NCI-H1436 treated with DMSO at 0.1 percent for 48 hours (cell line): Measurements from ENCODE around the gene MEMO1.
"Not testable (repeated sequence)": the region's sequence is repeated elsewhere in the genome, so short reads cannot be mapped to it uniquely, and the experiment has no call there.

Experiments
- DNase-seq: peaks from one replicate; lab custom pipeline; 2025; lab: John Stamatoyannopoulos, UW

MEMO1 gene

DNA sequence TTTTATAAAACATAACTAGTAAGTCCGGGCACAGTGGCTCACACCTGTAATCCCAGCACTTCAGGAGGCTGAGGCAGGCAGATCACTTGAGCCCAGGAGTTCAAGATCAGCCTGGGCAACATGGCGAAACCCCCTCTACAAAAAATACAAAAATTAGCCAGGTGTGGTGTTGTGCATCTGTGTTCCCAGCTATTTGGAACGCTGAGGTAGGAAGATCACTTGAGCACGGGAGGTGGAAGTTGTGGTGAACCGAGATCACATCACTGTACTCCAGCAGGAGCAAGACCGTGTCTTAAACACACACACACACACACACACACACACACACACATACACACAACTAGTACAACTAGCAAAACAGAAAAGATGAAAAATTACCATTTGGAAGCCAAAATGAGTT lies 103.3 kb downstream of the MEMO1 start:
- DNase-seq, result not testable (repeated sequence)

DNA sequence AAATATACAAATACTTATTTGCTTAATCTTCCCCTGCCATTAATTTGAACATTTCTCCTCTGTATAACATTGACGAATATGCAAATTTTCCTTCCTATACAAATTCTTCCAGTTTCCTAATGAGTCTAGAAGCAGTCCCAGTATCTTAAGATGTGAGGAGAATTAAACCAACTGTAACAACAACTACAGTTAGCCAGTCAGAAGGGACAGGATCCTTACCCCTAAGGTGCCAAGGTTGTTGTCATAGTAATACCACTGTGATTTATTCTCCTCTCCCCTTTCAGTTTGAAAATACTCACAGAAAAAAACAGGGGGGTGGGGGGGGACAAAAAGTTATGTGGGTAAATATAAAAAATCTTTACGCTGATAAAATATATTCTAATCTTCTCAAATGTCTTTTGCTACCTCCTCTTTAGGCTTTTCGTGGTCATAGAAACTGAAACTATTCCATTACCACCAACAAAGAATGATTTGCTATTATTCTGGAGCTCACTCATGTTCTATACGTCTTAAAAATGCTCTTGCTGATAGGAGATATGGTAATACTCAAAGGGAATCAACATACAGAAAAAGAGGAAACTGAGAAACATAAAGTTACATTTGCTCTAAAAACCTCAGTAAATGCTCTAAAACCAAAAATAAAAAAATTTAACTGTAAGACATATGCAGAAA lies 107.6 kb downstream of the MEMO1 start:
- DNase-seq, result no peak

GRCh38 chr2:31901900-31902299 lies 108.9 kb downstream of the MEMO1 start:
- DNase-seq, result no peak

DNA sequence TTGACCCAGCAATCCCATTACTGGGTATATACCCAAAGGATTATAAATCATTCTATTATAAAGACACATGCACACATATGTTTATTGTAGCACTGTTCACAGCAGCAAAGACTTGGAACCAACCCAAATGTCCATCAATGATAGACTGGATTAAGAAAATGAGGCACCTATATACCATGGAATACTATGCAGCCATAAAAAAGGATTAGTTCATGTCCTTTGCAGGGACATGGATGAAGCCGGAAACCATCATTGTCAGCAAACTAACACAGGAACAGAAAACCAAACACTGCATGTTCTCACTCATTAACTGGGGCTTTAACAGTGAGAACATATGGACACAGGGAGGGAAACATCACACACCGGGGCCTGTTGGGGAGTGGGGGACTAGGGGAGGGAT lies 110.7 kb downstream of the MEMO1 start:
- not testable (repeated sequence) for DNase-seq

- DNase-seq, result not testable (repeated sequence)
Measured at GRCh38 chr2:31898346-31898745, 112.5 kb downstream of the MEMO1 start.

- DNase-seq, result not testable (repeated sequence)
Measured at GRCh38 chr2:31897340-31897739, 113.5 kb downstream of the MEMO1 start.

DNA sequence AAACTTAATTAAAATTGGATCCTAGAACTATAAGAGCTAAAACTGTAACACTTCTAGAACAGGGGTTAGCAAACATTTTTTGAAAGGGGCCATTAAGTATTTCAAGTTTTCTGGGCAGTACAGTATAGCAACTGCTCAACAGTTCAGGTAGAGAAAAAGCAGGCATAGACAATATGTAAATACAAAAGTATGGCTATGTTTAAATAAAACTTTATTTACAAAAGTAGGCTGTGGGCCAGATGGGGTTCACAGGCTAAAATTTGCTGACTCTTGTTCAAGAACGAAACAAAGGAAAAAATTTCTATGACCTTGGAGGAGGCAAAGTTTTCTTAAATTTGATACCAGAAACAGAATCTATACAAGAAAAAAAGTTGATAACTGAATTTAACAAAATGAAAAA lies 114.5 kb downstream of the MEMO1 start:
- no peak for DNase-seq

GRCh38 chr2:31894656-31895055 lies 116.2 kb downstream of the MEMO1 start:
- DNase-seq, result no peak

DNA sequence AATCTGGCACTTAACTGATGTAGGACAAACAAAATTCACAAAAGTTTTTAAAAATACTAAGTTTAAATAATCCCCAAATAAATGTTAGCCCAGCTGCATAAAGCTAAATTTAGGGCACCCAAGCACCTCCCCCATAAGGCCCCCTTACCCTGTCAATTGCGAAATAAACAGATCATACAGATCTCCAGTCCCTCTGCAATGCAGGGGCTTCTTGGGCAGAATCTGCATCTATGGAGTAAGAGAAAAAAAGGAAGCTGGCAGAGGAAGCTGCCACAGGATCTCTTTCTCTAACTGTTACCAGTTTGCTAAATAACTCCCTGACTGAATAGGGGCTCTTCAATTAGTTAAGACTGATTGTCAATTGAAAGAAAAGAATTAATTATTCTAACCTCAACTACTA lies 117.7 kb downstream of the MEMO1 start:
- no peak for DNase-seq

GRCh38 chr2:31889044-31889443 lies 121.8 kb downstream of the MEMO1 start:
- no peak for DNase-seq

- no peak for DNase-seq
Measured at GRCh38 chr2:31888550-31888949, 122.3 kb downstream of the MEMO1 start.

- no peak for DNase-seq
Measured at GRCh38 chr2:31886700-31887099, 124.1 kb downstream of the MEMO1 start.

DNA sequence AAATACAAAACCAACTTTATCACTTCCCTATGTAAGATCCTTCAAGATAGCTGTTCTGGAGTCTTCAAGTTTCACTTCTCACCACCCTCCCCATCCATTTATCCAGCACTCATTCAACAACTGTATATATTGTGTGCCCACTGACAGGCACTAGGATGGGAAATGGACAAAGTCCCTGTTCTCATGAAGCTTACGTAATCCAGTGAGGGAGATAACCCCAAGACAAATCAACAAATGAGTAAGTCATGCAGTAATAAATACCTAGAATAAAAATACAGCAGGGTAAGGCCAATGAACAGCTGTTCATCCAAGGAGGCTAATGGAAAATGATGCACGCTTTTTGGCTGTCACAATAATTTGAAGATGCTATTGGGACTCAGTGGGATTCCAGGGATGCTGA lies 133.8 kb downstream of the MEMO1 start:
- DNase-seq, result no peak

- DNase-seq, result no peak
Measured at GRCh38 chr2:31874071-31874470, 136.7 kb downstream of the MEMO1 start.

- DNase-seq, result no peak
Measured at GRCh38 chr2:31865215-31865614, 145.6 kb downstream of the MEMO1 start.

GRCh38 chr2:31863867-31864266 lies 146.9 kb downstream of the MEMO1 start:
- DNase-seq, result no peak

- DNase-seq, result not testable (repeated sequence)
Measured at GRCh38 chr2:31863015-31863656, 147.7 kb downstream of the MEMO1 start.

DNA sequence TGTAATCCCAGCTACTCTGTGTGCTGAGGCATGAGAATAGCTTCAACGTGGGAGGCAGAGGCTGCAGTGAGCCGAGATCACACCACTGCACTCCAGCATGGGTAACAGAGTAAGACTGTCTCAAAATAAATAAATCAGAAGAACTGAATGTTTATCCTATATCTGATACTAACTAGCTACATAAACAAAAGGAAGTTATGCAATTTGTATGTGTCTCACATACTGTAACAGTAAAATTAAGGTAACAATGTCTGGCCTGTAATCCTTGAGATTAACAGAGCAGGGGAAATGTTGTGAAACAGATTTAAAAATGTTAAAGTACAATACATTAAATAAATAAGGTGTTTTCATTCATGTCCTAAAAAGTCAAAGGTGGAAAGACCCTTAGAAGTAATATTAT lies 150.8 kb downstream of the MEMO1 start:
- no peak for DNase-seq

GRCh38 chr2:31853521-31853920 lies 157.3 kb downstream of the MEMO1 start:
- no peak for DNase-seq

DNA sequence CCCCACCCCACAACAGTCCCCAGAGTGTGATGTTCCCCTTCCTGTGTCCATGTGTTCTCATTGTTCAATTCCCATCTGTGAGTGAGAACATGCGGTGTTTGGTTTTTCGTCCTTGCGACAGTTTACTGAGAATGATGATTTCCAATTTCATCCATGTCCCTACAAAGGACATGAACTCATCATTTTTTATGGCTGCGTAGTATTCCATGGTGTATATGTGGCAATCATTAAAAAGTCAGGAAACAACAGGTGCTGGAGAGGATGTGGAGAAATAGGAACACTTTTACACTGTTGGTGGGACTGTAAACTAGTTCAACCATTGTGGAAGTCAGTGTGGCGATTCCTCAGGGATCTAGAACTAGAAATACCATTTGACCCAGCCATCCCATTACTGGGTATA lies 168.7 kb downstream of the MEMO1 start:
- DNase-seq, result not testable (repeated sequence)

GRCh38 chr2:31835450-31835849 lies 175.4 kb downstream of the MEMO1 start:
- no peak for DNase-seq

DNA sequence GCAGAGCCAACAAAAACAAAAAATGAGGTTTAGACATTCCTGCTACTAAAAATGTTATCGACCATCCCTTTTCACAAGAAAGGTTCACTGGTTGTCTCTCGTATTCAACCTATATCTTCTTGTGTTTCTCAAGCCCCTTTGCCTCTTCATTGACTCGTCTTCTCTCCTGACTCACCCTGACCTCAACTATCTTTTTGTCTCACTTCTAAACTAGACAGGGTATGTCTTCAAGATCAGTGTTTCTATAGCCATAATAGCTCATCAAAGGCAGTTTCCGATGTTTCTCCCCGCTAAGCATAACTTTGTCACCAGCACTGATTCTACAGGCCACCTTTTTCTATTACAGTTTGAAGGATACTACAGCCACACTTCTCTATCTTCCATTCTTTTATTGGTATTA lies 178.4 kb downstream of the MEMO1 start:
- DNase-seq, result no peak

- DNase-seq, result no peak
Measured at GRCh38 chr2:31831585-31831984, 179.2 kb downstream of the MEMO1 start.

- no peak for DNase-seq
Measured at GRCh38 chr2:31828891-31829290, 181.9 kb downstream of the MEMO1 start.
